Type B pancreatic cell (in vitro differentiated cells): Measurements from ENCODE around the gene LARP4B. TPM values are rescaled to one million over a fixed set of nuclear protein-coding genes. Genes with fewer than 3 reads are reported as not detected.

Experiments
- DNase-seq: peaks from one replicate; pipeline ENCODE4 v3.0.0; 2021; ENCODE audit warnings: mixed read lengths; ENCODE audit not compliant: unreplicated experiment; ENCODE audit errors: extremely low spot score
- H3K27ac Mint-ChIP-seq: 2 replicates; pipeline ENCODE4 v1.8.0; 2021; ENCODE audit warnings: mild to moderate bottlenecking, mixed read lengths
- H3K27me3 Mint-ChIP-seq: 2 replicates; pipeline ENCODE4 v1.8.0; 2021; ENCODE audit warnings: mixed read lengths
- H3K36me3 Mint-ChIP-seq: 2 replicates; pipeline ENCODE4 v1.8.0; 2021; ENCODE audit warnings: mixed read lengths
- H3K4me1 Mint-ChIP-seq: one replicate; pipeline ENCODE4 v1.8.0; 2021; ENCODE audit warnings: mixed read lengths; ENCODE audit not compliant: unreplicated experiment
- H3K4me3 Mint-ChIP-seq: 2 replicates; pipeline ENCODE4 v1.8.0; 2021; ENCODE audit warnings: mild to moderate bottlenecking, mixed read lengths
- H3K9me3 Mint-ChIP-seq: 2 replicates; pipeline ENCODE4 v1.8.0; 2021; ENCODE audit warnings: mixed read lengths
- CTCF ChIP-seq: fragments of 200-600 bp; sonication (generic); conservative IDR thresholded peaks from 2 replicates; pipeline ENCODE4 v1.5.0; 2021; ENCODE audit warnings: antibody characterized with exemption, mild to moderate bottlenecking
- total RNA-seq: library from RNA; stranded (reverse); gene quantifications from 2 replicates; pipeline ENCODE4 v1.2.1, GENCODE V29; 2021; ENCODE audit warnings: low replicate concordance

LARP4B gene
- total RNA-seq, 1 donor from 2014 or later, result 82.1 TPM

DNA sequence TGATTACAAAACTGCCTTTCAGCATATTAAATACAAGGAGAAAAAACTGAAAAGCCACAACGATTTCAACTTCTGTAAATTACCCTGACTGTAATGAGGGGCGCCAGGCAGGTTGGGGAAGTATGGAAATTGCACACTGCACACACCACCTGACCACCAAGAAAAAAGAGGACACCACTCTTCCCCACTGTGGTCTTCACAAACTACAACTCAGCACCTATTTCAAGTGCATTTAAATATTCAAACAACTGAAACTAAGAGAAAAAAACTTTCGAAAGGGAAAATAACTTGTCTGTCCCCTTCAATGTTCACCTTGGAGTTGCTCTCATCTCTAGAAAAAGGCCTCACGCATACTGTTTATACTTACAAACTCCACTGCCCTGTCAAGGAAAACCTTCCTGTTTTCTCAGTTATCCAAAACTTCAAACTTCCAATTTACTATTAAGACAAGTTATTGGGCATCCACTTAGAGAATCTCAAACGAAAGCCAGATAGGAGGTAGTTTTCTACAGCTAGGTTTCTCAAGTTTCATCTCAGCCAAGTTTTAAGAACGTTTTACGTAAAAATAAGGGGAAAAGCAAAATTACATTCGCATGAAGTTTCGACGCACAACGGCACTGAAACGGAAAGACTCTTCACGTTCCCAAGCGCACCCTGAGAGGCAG lies 1.4 kb downstream of the LARP4B start:
- no peak for TF ChIP-seq CTCF
- Mint-ChIP-seq H3K36me3 (peaks cover 5% of the 10 kb centered on the region), H3K27me3 (no peaks in the 10 kb centered on the region), H3K27ac (peak overlapping the region; percentile 96), H3K4me1 (peaks cover 44% of the 10 kb centered on the region), H3K9me3 (no peaks in the 10 kb centered on the region), H3K4me3 (peak overlapping the region; percentile 95)
- DNase-seq, result no peak

DNA sequence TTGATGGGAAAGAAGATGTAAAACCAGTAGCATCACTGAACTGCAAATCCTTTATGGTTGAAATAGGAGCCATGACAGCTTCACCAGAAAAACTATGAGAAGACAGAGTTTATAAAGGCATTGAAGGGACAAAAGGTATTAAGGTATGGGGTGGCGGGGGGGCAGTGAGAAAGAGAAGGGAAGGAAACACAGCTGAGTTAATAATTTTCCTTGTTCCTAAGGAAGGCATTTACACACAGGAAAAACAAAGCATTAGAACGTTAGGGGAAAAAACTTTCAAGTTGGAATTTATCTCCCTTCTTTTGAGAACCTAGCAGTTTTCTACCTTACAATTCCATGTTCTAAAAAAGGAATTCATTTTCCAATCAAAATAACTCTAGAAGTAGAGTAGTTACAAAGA lies 4.4 kb downstream of the LARP4B start:
- no peaks in the 10 kb centered on the region for H3K9me3 Mint-ChIP-seq
- DNase-seq, result no peak
- H3K4me1 Mint-ChIP-seq, result peaks cover 44% of the 10 kb centered on the region
- TF ChIP-seq CTCF, result no peak
- peak overlapping the region; percentile 64 for H3K4me3 Mint-ChIP-seq
- H3K27me3 Mint-ChIP-seq, result no peaks in the 10 kb centered on the region
- H3K36me3 Mint-ChIP-seq, result peaks cover 14% of the 10 kb centered on the region
- peak overlapping the region; percentile 79 for H3K27ac Mint-ChIP-seq

DNA sequence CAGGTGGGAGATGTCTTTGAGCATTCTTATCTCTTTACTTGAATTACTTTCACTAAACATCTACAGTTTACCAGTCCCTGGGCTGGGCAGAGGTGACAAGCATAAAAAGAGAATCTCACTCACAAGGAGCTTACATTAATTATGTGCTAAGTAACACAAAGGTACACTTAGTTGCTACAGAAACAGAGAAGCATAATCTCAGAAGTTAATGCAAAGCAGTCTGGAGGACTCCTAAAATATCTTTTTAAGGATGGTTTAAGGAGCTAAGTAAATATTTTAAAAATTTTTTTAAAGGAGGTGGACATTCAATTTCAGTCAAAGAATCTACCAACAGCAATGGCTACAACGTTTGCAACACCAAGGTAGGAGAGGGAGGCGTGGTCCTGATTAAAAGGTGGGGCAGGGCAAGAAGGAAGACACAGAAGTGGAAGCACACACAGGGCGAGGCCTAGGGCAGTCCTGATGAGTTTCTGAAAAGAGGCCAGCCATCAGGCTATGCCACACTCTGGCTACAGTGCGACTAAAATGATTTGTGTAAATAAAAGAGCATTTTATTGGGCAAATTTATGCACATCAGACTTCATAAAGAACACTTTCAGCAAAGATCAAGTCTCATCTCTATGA lies 5.3 kb downstream of the LARP4B start:
- Mint-ChIP-seq H3K9me3 (no peaks in the 10 kb centered on the region), H3K4me3 (peak overlapping the region; percentile 40), H3K36me3 (peaks cover 14% of the 10 kb centered on the region), H3K4me1 (peaks cover 54% of the 10 kb centered on the region), H3K27ac (peak overlapping the region; percentile 46), H3K27me3 (no peaks in the 10 kb centered on the region)
- no peak for DNase-seq
- no peak for TF ChIP-seq CTCF

DNA sequence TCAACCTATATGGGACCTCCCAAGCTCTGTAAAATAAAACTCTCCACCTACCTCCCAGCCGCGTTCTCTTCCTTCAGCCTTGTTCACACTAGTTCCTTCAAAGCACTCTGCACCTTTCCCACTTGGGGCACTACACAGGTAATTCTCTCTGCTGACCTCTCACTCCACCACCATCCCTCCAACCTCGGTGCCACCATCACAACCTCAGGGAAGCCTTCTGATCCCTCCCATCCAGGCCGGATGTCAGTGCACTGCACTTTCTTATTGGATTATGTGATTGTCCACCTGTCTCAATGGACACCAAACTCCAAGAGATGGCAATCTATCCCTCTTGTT lies 7.0 kb downstream of the LARP4B start:
- Mint-ChIP-seq H3K9me3 (no peaks in the 10 kb centered on the region), H3K36me3 (peaks cover 14% of the 10 kb centered on the region), H3K4me3 (peak overlapping the region; percentile 29), H3K27me3 (no peaks in the 10 kb centered on the region), H3K4me1 (peaks cover 44% of the 10 kb centered on the region), H3K27ac (peak overlapping the region; percentile 46)
- no peak for TF ChIP-seq CTCF
- no peak for DNase-seq

GRCh38 chr10:923844-924523 lies 7.5 kb downstream of the LARP4B start:
- TF ChIP-seq CTCF, result no peak
- Mint-ChIP-seq H3K27me3 (no peaks in the 10 kb centered on the region), H3K4me3 (peak overlapping the region; percentile 29), H3K9me3 (no peaks in the 10 kb centered on the region), H3K36me3 (peaks cover 14% of the 10 kb centered on the region), H3K27ac (peak overlapping the region; percentile 46), H3K4me1 (peaks cover 41% of the 10 kb centered on the region)
- DNase-seq, result no peak
